Mucosa of descending colon (tissue), 3 donors: Measurements from ENCODE around the gene KCTD16. TPM values are rescaled to one million over a fixed set of nuclear protein-coding genes. Genes with fewer than 3 reads are reported as not detected.

ENCODE experiments used
- ATAC-seq: fragments of 200-7000 bp; cut with Tn5 transposase; one replicate; pipeline ENCODE4 v1.9.1; 2020; ENCODE audit warnings: mild to moderate bottlenecking, moderate library complexity
- DNase-seq, 3 donors: peaks; one replicate each; pipeline ENCODE4 v3.0.0-alpha.2; 2020
- H3K36me3 ChIP-seq: fragments of 200-600 bp; one replicate; pipeline ENCODE4 v1.8.0; 2021; ENCODE audit warnings: low read depth, mild to moderate bottlenecking
- H3K4me1 ChIP-seq: fragments of 200-600 bp; one replicate; pipeline ENCODE4 v1.8.0; 2021; ENCODE audit warnings: low read depth, mild to moderate bottlenecking
- H3K4me3 ChIP-seq: fragments of 200-600 bp; one replicate; pipeline ENCODE4 v1.8.0; 2021; ENCODE audit warnings: mild to moderate bottlenecking
- H3K9me3 ChIP-seq: fragments of 200-600 bp; one replicate; pipeline ENCODE4 v1.8.0; 2021; ENCODE audit warnings: mild to moderate bottlenecking
- intact Hi-C, 2 donors: fragments of 100-400 bp; cut with DNase I in 1 of 2; cut with micrococcal nuclease in 1 of 2; formaldehyde crosslinking; loops; one replicate each; pipeline versions ENCODE4 v1.11.0 to v1.11.1; 2022; cut with DNase I, micrococcal nuclease
- total RNA-seq, 3 donors: library from RNA; stranded (reverse); fragmentation: NEBNext Ultra II Directional in 2 of 3; extraction: Animal tissue kit (Norgen Biotek cat#: 25700) in 2 of 3; gene quantifications; one replicate each; pipeline versions ENCODE4 v1.2.1 to v1.2.4, GENCODE V29; 2021 to 2023
- TF ChIP-seq, protein P1 (sequence below): fragments of 200-600 bp; IDR thresholded peaks from one replicate; pipeline ENCODE4 v1.8.0; 2022; ENCODE audit warnings: antibody characterized with exemption, mild to moderate bottlenecking
- donor health status: DM: no; HTN: no; CAD: no; lungs with moderate emphysema.
- donor health status: DM: no; HTN: no; CAD: no.
- donor health status: DM: no; HTN: yes; CAD: no.

The KCTD16 gene
- total RNA-seq, 3 donors from 2014 or later: 0.07 to 0.22 (median 0.12) TPM

DNA sequence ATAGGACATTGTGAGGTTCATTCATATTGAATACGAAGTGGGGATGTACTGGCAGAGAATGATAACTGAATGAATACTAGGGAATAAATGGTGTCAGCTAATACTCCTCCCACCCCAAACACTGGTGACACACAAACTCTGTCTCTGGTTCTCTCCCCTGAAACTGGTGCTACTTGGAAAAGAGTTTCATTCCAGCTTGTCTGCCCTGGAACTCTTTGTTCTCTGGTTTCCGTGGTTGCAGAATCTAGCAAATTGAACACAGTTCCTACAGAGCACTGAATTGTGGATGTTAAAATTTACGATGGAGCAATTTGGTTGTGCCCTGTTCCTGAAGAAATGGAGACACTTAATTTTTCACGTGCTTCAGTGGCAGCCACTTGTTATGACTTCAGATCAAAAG, 181.7 kb downstream of the KCTD16 start:
- H3K4me3 ChIP-seq: no peak overlapping the region
- no peaks in the 10 kb centered on the region for H3K4me1 ChIP-seq
- ATAC-seq (no peak), DNase-seq (no peak)
- H3K36me3 ChIP-seq: no peaks in the 10 kb centered on the region
- no peaks in the 10 kb centered on the region for H3K9me3 ChIP-seq
- TF ChIP-seq, protein P1, sequence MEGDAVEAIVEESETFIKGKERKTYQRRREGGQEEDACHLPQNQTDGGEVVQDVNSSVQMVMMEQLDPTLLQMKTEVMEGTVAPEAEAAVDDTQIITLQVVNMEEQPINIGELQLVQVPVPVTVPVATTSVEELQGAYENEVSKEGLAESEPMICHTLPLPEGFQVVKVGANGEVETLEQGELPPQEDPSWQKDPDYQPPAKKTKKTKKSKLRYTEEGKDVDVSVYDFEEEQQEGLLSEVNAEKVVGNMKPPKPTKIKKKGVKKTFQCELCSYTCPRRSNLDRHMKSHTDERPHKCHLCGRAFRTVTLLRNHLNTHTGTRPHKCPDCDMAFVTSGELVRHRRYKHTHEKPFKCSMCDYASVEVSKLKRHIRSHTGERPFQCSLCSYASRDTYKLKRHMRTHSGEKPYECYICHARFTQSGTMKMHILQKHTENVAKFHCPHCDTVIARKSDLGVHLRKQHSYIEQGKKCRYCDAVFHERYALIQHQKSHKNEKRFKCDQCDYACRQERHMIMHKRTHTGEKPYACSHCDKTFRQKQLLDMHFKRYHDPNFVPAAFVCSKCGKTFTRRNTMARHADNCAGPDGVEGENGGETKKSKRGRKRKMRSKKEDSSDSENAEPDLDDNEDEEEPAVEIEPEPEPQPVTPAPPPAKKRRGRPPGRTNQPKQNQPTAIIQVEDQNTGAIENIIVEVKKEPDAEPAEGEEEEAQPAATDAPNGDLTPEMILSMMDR: no peak
- intact Hi-C loops: no loop called here

DNA sequence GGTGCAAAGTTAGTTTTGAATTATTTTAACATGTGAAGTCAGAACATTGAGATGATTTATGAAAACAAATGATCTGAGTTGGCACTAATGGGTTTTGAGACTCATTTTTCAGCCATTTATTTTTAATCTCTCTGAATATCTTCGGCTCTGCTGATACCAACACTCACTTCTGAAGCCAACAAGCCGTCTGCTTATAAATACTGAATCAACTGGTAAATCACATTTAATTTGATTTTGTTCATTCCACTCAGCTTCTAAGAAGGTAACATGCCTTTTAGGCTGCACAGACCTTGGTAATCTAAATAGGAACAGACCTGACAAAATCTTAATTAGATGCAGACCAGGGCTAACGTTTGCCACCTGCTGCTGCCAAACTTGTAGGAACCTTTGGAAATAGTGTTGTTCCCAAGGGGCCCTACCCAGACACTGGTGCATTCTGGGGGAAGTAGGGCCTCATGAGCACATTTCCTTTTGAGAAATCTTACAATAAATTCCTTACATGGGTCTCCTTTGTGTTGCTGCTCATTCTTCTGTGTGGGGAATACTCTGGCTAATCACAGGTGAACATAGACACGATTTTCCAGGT, 182.2 kb downstream of the KCTD16 start:
- DNase-seq: no peak
- Histone ChIP-seq H3K4me1 (no peaks in the 10 kb centered on the region), H3K36me3 (no peaks in the 10 kb centered on the region), H3K9me3 (no peaks in the 10 kb centered on the region), H3K4me3 (no peak overlapping the region)
- TF ChIP-seq, protein P1: no peak
- intact Hi-C loops: no loop called here
- ATAC-seq: no peak

DNA sequence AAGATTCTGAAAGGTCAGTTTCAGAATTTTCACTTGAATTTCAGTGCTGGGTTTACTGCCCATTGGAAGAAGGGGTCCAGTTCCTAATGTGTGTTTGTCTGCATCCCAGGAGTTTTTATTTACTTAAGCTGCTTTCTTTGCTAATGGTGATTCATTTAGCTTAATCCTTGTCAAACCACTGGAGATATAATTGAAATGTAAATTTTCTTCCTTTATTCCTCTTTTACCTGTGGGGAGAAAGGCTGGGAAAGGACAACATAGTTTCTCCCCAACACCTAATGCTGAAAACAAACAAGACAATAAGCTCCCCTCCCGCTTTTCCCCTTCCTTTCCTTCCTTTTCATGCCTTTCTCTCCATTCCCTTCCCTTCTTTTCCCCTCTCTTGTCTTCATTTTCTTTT, 185.8 kb downstream of the KCTD16 start:
- Histone ChIP-seq H3K9me3 (no peaks in the 10 kb centered on the region), H3K36me3 (no peaks in the 10 kb centered on the region), H3K4me3 (no peak overlapping the region), H3K4me1 (no peaks in the 10 kb centered on the region)
- TF ChIP-seq, protein P1: no peak
- intact Hi-C loops: no loop called here
- DNase-seq (no peak), ATAC-seq (no peak)

DNA sequence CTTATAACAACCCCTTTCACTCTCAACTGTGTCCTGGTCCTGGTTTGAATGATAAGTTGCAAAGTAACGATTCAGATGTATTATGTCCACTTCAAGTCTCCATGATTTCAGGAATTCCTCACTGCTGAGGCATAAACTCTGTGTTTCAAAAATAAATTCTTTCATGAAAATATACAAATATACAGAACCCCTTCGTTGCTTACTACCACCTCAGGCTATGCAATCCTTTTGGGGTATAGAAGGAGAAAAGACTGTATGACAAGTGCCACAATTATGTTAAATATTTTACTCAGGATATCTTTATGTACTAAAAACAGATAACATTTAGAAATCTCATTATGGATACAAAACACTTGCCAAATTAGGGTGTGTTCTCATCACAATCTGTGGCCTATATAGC, 190.7 kb downstream of the KCTD16 start:
- intact Hi-C loops: no loop called here
- H3K36me3 ChIP-seq: no peaks in the 10 kb centered on the region
- no peaks in the 10 kb centered on the region for H3K9me3 ChIP-seq
- ATAC-seq: no peak
- TF ChIP-seq, protein P1: no peak
- no peaks in the 10 kb centered on the region for H3K4me1 ChIP-seq
- no peak for DNase-seq
- no peak overlapping the region for H3K4me3 ChIP-seq

DNA sequence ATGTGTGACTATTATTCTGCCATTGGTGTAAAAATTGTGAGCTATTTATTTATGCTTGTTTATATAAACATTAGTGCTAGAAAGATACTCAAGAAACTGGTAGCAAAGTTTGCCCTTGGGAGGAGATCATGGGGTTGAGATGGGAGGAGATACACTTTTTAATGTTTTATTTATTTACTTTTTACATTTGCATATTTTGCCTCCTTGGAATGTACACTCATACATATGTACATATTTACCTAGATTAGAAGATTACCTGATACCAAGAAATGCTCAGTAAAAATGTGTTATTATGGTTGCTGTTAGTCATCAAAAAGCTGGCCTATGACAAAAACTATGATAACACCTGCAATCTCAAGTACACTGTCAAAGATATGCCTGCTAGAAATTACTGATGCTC, 195.2 kb downstream of the KCTD16 start:
- intact Hi-C loops: no loop called here
- DNase-seq (no peak), ATAC-seq (no peak)
- Histone ChIP-seq H3K9me3 (no peaks in the 10 kb centered on the region), H3K4me3 (no peak overlapping the region), H3K36me3 (no peaks in the 10 kb centered on the region), H3K4me1 (no peaks in the 10 kb centered on the region)
- TF ChIP-seq, protein P1: no peak

DNA sequence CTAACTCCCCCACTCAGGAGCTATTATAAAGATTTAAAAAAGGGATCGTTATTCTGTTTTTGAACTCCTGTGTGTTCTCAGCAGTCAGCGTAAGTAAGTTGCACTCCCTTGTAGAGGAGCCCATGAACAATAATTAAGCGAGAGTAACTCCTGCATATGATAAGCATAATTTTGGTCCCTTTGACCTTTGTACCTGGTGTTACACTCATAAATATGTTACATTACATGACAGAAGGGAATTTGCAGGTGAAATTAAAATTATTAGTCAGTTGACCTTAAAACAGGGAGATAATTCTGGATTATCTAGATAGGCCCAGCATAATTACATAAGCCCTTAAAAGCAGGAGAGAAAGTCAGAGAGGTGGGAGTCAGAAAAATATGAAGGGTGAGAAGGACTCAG, 197.3 kb downstream of the KCTD16 start:
- Histone ChIP-seq H3K36me3 (no peaks in the 10 kb centered on the region), H3K9me3 (no peaks in the 10 kb centered on the region), H3K4me3 (no peak overlapping the region), H3K4me1 (no peaks in the 10 kb centered on the region)
- ATAC-seq (no peak), DNase-seq (no peak)
- TF ChIP-seq, protein P1: no peak
- intact Hi-C loops: no loop called here
